ENCODE measurements around the gene MTMR11. TPM values are rescaled to one million over a fixed set of nuclear protein-coding genes. Genes with fewer than 3 reads are reported as not detected.

Gene MTMR11
- polyA plus RNA-seq, 2 donors = 5.0 to 7.4 TPM

Other genes starting within 250 kb of the MTMR11 start
- under 1 TPM; 0.92 to 1.00 TPM for gene FCGR1A, start 154.2 kb downstream of the MTMR11 start, polyA plus RNA-seq
- 10 to 100 TPM; 20.6 to 31.0 TPM for gene BOLA1, start 37.3 kb downstream of the MTMR11 start, polyA plus RNA-seq
- under 1 TPM; 0.49 to 0.67 TPM for gene SV2A, start 19.0 kb downstream of the MTMR11 start, polyA plus RNA-seq
- gene SF3B4, start 9.1 kb downstream of the MTMR11 start, polyA plus RNA-seq = 10 to 100 TPM; 30.2 to 40.1 TPM
- 1 to 10 TPM; 2.6 to 4.7 TPM for gene OTUD7B, start 73.8 kb upstream of the MTMR11 start, polyA plus RNA-seq
- 10 to 100 TPM; 16.1 to 19.3 TPM for gene VPS45, start 130.9 kb upstream of the MTMR11 start, polyA plus RNA-seq
- gene PLEKHO1, start 213.0 kb upstream of the MTMR11 start, polyA plus RNA-seq = 10 to 100 TPM; 25.1 to 36.7 TPM

Data from esophagus (tissue), 2 donors.